Heart left ventricle (tissue), 13 donors: ENCODE data around the gene RNFT2.

Experiments used
- POLR2A ChIP-seq, 2 donors: fragments of 450-650 bp; IDR thresholded peaks; one replicate each; pipeline ENCODE4 v1.6.1; 2017; ENCODE audit warnings: antibody characterized with exemption in 2 of 2, mild to moderate bottlenecking in 2 of 2, moderate library complexity in 2 of 2
- TF ChIP-seq, protein P1 (sequence below), 12 donors: fragments of 200-600 bp; sonication (generic) in 4 of 12; IDR thresholded peaks; one replicate each; pipeline versions ENCODE4 v1.5.0 to v1.8.0; 2018 to 2022; ENCODE audit warnings: antibody characterized with exemption in 12 of 12, mild to moderate bottlenecking in 5 of 12
- donor health status: ischemic (EF 13 %, LVEDD 7.1; RV severe dilation, severe dysfunction).
- donor health status: DM: no; HTN: yes; CAD: no.
- donor health status: DM: no; HTN: no; CAD: no.
- donor health status: ischemic (EF 25% LVEDD 6.9; RV normal size, moderate dysfunction).
- donor health status: ischemic (EF 25% LVEDD 5.7; RV mildly dilated, moderate dysfunction).
- donor health status: ischemic (EF 35%, LVEDD 5.7; RV mildly dilated, moderate dysfunction).
- donor health status: nonischemic (EF 11% LVEDD 7.7; RV severe dilation, severe dysfunction).
- donor health status: DM: yes; HTN: yes; CAD: no.
- donor health status: PGD.
- donor health status: ischemic (EF 29% LVEDD 5.4; RV normal size, mild dysfunction).
- donor health status: nonischemic (EF 23%, LVEDD 6.1; RV moderate dilation, normal function).

DNA sequence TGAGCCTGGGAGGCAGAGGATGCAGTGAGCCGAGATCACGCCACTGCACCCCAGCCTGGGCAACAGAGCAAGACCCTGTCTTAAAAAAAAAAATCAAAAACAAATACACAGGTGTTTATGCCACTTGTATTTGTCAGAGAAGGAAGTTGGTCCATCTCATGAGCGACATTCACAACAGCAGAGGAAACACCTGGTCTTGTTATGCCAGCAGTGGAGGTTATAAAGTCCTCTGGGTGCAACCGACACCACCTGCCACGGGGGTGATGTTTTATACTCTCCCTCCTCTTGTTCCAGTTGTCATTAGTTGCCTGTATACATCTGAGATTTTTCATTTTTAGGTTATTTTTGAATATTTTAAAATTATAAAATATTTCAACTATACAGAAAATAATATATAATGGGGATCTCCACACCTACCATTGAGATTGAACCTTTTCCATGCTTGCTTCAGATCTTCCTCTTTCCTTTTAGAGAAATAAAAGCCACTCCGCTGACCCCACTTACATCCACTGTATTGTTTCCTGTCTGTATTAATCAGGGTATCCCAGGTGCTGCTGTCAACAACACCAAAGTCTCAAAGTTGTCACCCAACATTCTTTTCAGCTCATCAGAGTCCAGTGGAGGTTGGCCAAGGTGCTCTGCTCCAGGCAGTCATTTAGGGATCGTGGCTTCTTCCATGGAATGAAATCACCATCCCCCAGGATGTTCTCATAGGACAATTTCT, 65.1 kb downstream of the RNFT2 start:
- TF ChIP-seq, protein P1, sequence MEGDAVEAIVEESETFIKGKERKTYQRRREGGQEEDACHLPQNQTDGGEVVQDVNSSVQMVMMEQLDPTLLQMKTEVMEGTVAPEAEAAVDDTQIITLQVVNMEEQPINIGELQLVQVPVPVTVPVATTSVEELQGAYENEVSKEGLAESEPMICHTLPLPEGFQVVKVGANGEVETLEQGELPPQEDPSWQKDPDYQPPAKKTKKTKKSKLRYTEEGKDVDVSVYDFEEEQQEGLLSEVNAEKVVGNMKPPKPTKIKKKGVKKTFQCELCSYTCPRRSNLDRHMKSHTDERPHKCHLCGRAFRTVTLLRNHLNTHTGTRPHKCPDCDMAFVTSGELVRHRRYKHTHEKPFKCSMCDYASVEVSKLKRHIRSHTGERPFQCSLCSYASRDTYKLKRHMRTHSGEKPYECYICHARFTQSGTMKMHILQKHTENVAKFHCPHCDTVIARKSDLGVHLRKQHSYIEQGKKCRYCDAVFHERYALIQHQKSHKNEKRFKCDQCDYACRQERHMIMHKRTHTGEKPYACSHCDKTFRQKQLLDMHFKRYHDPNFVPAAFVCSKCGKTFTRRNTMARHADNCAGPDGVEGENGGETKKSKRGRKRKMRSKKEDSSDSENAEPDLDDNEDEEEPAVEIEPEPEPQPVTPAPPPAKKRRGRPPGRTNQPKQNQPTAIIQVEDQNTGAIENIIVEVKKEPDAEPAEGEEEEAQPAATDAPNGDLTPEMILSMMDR (IDR thresholded peaks at IDR 0.05), result no peak
- TF ChIP-seq POLR2A (IDR thresholded peaks at IDR 0.05), result no peak
